NCI-H226 (cell line): ENCODE results near the gene FEM1B.

Experiments
- DNase-seq: peaks from one replicate; pipeline ENCODE4 v3.0.0-alpha.2; 2015

FEM1B gene

GRCh38 chr15:68328964-68329363 is 51.4 kb downstream of the FEM1B start:
- DNase-seq, result no peak

- DNase-seq, result no peak
These were observed 52.9 kb downstream of the FEM1B start for GRCh38 chr15:68330416-68330815.

DNA sequence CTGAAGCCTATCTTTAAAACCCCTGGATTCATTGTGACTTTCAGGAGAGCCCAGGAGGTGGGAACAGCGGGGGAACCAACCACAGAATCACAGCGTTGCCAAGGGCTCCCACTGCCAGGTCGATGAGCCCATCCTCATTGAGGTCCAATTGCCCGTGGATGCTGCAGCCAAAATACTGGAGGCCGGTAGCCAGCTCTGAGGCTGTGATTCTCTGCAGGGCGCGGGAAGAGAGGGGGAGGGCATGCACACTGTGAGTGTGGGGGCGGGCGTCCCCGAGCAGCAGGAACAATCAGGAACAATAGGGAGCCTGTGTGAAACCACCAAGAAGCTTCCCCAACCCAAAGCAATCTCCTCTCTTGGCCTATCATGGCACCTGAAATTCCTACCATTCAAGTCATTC is 53.4 kb downstream of the FEM1B start:
- no peak for DNase-seq

GRCh38 chr15:68332266-68332665 is 54.7 kb downstream of the FEM1B start:
- DNase-seq, result no peak

GRCh38 chr15:68333775-68334470 is 56.4 kb downstream of the FEM1B start:
- peak; percentile 69 for DNase-seq

- peak; percentile 19 for DNase-seq
These were observed 57.1 kb downstream of the FEM1B start for GRCh38 chr15:68334661-68335124.

DNA sequence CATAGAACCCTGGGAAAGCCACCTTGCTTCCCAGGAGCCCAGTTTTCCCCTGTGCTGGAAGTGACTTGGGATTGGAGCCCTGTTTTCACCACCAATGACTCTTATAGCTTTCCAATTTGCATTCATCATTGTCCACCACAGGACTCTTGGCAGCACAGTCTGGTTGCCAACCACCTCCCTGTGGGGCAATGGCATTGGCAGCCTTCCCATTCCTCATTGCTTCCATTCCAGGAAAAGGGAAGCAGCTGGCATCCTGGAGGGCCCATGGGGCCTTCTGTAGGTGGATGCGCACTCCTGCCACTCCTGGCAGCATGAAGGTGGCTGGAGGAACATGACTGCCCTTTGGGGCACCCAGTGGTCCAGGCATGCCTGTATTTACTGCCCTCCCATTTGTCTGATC is 57.7 kb downstream of the FEM1B start:
- DNase-seq, result peak; percentile 50

DNA sequence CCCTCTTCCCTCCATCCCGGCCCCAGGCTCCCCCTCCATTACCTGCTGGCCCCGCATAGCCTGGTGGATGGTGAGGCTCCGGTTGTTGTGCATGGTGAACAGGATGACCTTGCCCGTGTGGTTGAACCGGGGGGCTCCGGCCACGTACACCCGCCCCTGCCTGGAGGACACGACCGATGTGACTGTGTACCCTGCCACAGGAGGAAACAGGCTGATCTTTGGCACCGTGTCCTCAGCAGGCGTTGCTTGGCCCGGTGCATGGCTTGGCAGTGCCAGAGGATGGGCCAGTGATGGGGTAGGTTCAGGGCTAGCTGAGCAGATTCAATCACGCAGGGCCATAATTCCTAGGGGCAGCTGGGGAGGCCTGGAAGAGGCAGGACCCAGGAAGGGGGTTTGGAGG is 58.1 kb downstream of the FEM1B start:
- DNase-seq, result no peak

- DNase-seq, result no peak
These were observed 59.0 kb downstream of the FEM1B start for GRCh38 chr15:68336516-68336915.

GRCh38 chr15:68337826-68338225 is 60.3 kb downstream of the FEM1B start:
- peak; percentile 22 for DNase-seq

- no peak for DNase-seq
These were observed 61.9 kb downstream of the FEM1B start for GRCh38 chr15:68339481-68339880.

DNA sequence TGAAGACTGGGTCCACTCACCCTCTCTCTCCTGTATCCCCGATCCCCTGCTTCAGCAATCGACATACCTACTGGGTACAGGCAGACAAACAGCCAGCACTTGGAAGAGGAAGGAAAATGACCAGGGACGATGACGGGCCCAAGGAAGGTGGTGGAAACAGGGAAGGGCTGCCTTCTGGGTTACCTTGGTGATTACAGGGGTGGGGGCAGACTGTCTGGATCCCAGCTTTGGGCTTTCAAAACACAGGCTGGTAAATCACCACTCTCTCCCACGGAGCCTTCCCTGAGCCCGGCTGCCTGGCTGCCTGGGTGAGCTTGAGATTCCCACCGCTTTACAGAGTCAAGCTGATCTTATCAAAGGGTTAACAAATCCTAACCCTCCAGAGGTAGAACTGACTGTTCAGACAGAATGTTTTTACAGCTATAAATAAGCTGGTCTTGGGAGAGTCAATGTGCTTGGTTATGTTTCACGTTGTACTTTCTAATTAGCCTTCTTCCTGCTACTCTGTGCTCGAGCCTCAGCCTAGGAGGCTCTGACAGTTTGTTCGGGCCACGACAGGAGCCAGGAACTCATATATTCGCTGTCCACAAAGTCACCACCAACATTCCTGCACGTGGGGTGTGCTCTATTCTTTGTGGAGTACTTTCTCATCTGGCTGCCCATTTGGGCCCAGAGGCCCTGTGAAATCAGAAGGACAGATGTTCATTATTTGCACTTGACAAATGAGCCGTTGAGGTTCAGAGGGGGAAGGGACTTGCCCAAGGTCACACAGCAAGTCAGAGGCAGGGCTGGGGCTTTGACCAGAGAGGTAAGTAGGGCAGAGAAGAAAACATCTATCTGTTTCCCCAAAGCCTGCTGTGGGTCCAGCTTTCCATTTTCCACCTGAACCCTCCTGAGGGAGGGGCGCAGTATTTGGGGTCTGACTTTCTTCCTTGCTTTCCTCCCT is 63.5 kb downstream of the FEM1B start:
- no peak for DNase-seq

DNA sequence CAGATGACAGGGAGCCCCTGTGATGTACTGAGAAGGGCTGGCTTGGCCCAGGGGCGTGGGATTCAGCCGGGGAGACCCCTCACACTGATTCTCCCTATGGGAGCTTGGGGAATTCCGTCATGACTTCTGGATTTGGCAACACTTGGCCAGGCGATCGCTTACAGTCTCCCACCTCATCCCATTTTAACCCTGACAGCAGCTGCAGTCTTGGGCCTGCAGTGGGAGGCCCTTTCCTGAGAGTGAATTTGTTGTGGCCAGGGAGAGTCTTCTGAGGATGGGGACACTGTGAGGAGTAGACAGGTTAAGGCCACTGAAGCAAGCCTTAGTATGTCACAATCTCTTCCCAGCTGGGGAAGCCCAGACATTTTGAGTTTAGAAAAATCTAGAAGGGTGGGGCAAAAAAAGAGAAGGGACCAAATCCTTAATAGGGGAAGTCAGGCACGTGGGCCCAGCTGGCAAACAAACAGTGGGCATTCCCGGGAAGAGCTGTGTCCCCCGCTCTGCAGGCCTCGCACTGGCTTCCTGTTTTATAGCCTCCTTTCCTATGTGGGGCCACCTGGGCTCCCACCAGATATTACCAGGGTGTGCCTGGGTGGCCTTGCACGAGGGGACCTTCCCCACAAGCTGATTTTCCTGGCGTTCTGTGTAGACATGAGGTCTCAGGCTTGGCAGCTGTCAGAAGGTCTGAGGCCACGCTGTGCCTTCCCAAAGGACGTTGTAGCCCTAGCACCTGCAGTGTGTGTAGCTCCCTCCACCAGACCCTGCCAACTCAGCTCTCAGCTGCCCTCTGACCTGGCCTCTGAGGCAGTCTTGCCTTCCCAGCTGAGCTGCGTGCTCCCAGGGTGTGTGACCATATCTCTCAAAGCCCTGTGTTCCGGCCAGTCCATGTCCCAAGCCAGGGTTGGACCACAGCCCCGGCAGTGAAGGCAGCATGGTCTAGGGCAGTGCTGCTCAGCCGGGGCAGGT is 64.5 kb downstream of the FEM1B start:
- DNase-seq, result no peak

DNA sequence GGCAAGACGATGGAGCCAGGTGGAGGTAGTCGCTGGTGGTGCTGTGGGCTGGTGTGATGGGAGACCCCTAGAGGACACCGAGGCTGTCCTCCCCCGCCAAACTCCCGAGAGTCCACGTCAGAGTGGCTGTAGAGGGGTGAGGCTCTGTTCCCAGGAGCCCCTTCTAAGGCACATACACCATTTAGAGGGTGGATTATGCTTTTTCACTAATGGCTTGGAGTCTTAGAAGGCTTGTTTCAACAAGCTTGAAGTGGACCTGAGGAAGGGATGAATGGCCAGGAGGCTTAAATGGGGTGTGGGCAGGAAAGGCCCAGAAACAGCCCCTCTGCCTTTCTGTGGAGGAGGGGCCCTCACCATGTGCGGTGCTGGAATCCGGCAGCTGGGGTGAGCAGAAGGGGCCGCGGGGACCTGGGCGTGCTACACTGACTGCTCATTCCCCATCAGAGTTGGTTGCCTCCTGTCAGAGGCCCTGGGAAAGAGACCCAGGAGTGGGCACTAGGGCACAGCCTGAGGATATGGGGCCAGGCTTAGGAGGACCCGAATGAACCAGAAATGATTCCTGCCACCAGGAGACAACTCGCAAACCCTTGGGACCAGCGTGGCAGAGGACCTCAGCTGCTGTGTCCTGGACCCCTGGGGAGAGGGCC is 66.2 kb downstream of the FEM1B start:
- no peak for DNase-seq

DNA sequence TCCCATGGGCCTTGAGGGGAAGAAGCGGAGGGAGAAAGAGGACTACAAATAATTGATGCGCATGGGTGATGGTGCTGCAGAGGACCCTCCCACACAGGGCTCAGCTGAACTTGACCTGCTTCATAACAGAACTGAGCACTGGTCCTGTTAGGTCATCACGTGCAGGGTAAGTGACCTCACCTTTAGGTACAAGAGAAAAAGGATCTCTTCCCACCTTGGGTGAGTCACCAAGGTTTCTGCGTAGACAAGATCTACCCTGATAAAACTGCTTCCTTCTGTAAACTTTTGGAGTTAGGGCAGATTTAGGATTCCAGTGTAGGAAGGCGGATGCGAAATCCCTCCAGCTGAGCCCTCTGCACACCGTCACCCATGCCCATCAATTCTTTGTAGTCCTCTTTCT is 67.1 kb downstream of the FEM1B start:
- no peak for DNase-seq
